ENCODE measurements around the gene CDC42BPG. TPM values are rescaled to one million over a fixed set of nuclear protein-coding genes. Genes with fewer than 3 reads are reported as not detected.

The CDC42BPG gene
- total and polyA plus RNA-seq, 10 of the 15 experiments (the other 5 are each of a cell fraction or from before 2014, with no cell fraction given), result 0.02 to 1.3 (median 0.09) TPM; not detected in 1

GRCh38 chr11:64776875-64777274 is 67.6 kb downstream of the CDC42BPG start:
- Histone ChIP-seq H4K20me1 (ENCODE audit: control insufficient read depth, insufficient read depth) (peaks cover 16% of the 10 kb centered on the region), H3K4me3 (peak overlapping the region; percentile 66), H3K27ac (ENCODE audit: control insufficient read depth, insufficient read depth) (peak overlapping the region; percentile 35), H3K79me2 (ENCODE audit: control insufficient read depth, insufficient read depth, low read length) (peaks cover 50% of the 10 kb centered on the region), H3K36me3 (ENCODE audit: control insufficient read depth in 2 of 2, insufficient read depth in 2 of 2, low read length in 1 of 2) (peaks cover 7 to 37% of the 10 kb centered on the region in 2 experiments), H3K9ac (ENCODE audit: control insufficient read depth, insufficient read depth, low read length) (peak overlapping the region; percentile 86), H3K4me1 (ENCODE audit: control insufficient read depth, insufficient read depth, low read length) (peaks cover 29% of the 10 kb centered on the region), H3K27me3 (replicated peaks in 1 of 2; ENCODE audit: control insufficient read depth in 2 of 2, insufficient read depth in 2 of 2, low read length in 1 of 2) (no peaks in the 10 kb centered on the region), H3K4me2 (ENCODE audit: control insufficient read depth, insufficient read depth) (peak overlapping the region; percentile 96), H2AFZ (ENCODE audit: control insufficient read depth, low read depth, low read length) (no peak overlapping the region), H3K9me3 (replicated peaks; ENCODE audit: control insufficient read depth, insufficient read depth, low read length) (no peaks in the 10 kb centered on the region; the same call in 2 of the 3 replicates)
- intact Hi-C loops (cut with micrococcal nuclease; ENCODE audit: unreplicated experiment) (loop anchor here (10.0 kb wide), 1 partner anchor 338 kb away; the partner anchor contains the start of genes TM7SF2 and ZNHIT2), in situ Hi-C loops (cut with MboI) (no loop called here)
- FAIRE-seq (no peak), DNase-seq (ENCODE audit: low read depth, low spot score) (no peak), ATAC-seq (no peak)
- ChIA-PET SMC1A (ENCODE audit: uncharacterized antibody, unreplicated experiment) (interaction anchor here (1.0 to 2.2 kb wide), 5 partner anchors 8 to 34 kb away, joined by 3 to 8 read pairs (median 5); partner anchors contain the start of genes PYGM and RASGRP2), CTCF (interaction anchor here (1.4 to 3.3 kb wide), 5 partner anchors 8 to 88 kb away, joined by 3 to 18 read pairs (median 7); partner anchors contain the start of gene RASGRP2), RAD21 (ENCODE audit: unreplicated experiment) (interaction anchor here (1.8 kb wide), 1 partner anchor 127 kb away, joined by 4 read pairs; no protein-coding TSS in a partner anchor), POLR2A (interaction anchor here (0.6 to 2.0 kb wide), 6 partner anchors 13 to 103 kb away, joined by 3 to 5 read pairs (median 3); no protein-coding TSS in a partner anchor)
- no TSS peak for BruUV-seq (replicated peaks)
- 0% methylated on average over 3 of the region's 3 CpGs for WGBS (ENCODE audit: insufficient coverage, insufficient replicate concordance, low lambda C conversion rate, missing lambda C conversion rate)
- TF ChIP-seq RELA (IDR thresholded peaks at IDR 0.05; ENCODE audit: borderline replicate concordance, partially characterized antibody), result no peak
- TF ChIP-seq POLR2AphosphoS5 (IDR thresholded peaks at IDR 0.05; ENCODE audit: low read length), result 0 out of 2 replicates have a peak, but pooled peaks have one; percentile 53
- TF ChIP-seq MEF2B (IDR thresholded peaks at IDR 0.05; ENCODE audit: partially characterized antibody, poor library complexity, severe bottlenecking), result peak; percentile 23
- TF ChIP-seq ZNF622 (IDR thresholded peaks at IDR 0.05), result no peak
- no peak for TF ChIP-seq PML (IDR thresholded peaks at IDR 0.05; ENCODE audit: low read length)
- TF ChIP-seq EGR1 (IDR thresholded peaks at IDR 0.05; ENCODE audit: borderline replicate concordance in 1 of 2, low read depth in 2 of 2, low read length in 2 of 2), result no peak
- TF ChIP-seq TCF7 (IDR thresholded peaks at IDR 0.05; ENCODE audit: borderline replicate concordance), result no peak
- no peak for TF ChIP-seq NR2C1 (IDR thresholded peaks at IDR 0.05)
- no peak for TF ChIP-seq E4F1 (IDR thresholded peaks at IDR 0.05; ENCODE audit: borderline replicate concordance, partially characterized antibody)
- TF ChIP-seq KLF5 (IDR thresholded peaks at IDR 0.05; ENCODE audit: partially characterized antibody), result no peak
- no peak for TF ChIP-seq GATAD2B (conservative IDR thresholded peaks at IDR 0.05; ENCODE audit: low read depth)
- TF ChIP-seq CHD1 (IDR thresholded peaks at IDR 0.05; ENCODE audit: low read depth, low read length), result no peak
- no peak for TF ChIP-seq MTA2 (IDR thresholded peaks at IDR 0.05; ENCODE audit: low read depth)
